ENCODE data around the gene GALNT2.

Gene GALNT2

GRCh38 chr1:230226007-230226800 is 159.2 kb downstream of the GALNT2 start:
- DNase-seq (ENCODE audit: low spot score) (no peak), FAIRE-seq (no peak)

DNA sequence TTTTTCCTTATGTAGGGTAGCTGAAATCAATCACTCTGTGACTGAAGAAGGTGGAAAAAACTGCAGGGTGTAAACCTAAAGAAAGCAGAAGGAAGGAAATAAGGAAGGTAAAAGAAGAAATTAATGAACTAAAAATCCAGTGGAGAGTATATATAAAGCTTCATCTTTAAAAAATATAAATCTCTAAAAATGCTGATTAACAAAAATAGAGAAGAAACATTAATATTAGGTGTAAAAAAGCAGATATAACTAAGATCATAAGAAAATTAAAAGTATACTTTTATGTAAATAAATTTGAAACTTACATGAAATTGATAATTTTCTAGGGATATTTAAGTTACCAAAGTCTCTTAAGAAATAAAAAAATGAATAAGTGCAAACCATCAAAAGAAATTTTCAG is 159.8 kb downstream of the GALNT2 start:
- FAIRE-seq = no peak
- DNase-seq (ENCODE audit: low spot score) = no peak

DNA sequence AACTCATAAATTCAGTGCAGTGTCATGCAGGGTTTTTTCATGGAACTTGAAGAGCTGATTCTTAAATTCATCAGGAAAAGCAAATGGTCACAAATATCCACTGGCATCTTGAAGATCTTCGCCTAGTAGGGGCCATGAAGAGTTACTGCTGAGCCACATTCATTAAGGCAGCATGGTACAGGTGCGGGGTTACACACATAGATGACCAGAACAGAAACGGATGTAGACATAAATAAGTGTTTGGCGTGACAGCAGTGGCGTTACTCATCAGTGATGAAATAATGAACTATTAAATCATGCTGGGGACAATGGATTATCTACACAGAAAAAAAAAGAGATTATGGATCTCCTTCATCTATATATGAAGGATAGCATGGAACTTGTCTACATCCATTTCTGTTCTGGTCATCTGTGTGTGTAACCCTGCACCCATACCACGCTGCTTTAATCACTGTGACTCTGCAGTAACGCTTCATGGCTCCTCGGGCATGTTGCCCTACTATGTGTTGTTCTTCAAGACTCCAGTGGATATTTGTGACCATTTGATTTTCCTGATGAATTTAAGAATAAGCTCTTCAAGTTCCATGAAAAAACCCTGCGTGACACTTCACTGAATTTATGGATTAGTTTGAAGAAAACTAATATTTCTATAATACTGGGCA is 161.3 kb downstream of the GALNT2 start:
- no peak for FAIRE-seq
- no peak for DNase-seq (ENCODE audit: low spot score)

DNA sequence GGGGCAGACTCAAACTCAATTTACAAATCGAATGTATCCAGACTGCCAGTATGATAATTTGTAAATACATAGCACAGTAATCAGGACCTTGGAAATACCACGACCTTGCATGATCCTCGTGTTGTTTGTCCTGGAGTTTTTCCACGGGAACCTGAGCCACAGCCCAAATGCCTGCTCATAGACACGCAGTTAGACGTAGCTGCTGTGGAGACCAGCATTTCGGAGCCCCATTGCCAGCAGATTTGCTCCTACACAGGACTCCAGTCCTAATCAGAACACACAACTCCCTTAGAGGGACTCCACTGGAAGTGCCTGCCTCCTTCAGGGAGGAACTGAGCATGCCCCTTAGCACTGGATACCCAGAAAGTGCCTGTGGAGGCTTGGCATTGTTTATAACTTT is 163.2 kb downstream of the GALNT2 start:
- DNase-seq (ENCODE audit: low spot score) (no peak), FAIRE-seq (no peak)

DNA sequence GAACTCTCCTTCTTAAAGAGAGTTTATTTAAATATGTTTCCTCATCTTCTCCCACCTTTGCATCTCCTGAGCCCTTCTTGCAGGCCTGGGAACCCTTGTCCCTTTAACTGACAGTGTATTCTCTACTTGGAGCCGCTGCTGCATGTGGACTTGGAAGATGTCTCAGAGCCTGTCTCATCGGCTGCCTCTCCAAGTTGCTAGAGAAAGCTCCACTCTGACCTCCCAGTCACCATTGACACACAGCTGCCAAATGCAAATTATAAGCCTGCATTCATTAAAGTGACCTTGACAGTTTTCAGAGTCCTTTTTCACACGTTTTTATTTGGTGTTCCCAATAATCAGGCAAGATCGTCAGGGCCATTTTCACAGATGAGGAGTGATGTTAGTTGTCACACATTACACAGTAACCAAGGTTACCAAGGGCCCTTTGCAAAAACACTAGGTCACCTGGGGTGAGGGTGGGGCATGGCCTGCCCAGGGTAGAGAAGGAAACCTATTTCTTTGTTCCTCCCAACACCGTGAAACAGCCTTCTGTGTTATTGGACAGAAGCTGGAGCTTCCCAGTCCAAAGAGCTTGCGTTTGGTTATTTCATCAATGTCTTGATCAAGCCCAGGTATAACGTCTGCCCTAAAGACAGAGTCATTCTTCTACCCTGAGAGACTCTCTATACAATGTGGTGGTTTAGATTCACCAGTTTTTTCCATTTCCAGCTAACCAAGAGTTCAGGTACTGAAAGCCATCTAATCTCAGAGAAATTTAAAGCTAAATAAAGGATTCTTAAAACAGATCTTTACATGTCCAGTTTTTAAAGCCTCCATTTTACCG is 164.1 kb downstream of the GALNT2 start:
- FAIRE-seq (no peak), DNase-seq (ENCODE audit: low spot score) (no peak)

- FAIRE-seq (no peak), DNase-seq (ENCODE audit: low spot score) (no peak)
Measured at GRCh38 chr1:230231774-230232145, 164.7 kb downstream of the GALNT2 start.

GRCh38 chr1:230232371-230232771 is 165.3 kb downstream of the GALNT2 start:
- DNase-seq (ENCODE audit: low spot score) (no peak), FAIRE-seq (no peak)

DNA sequence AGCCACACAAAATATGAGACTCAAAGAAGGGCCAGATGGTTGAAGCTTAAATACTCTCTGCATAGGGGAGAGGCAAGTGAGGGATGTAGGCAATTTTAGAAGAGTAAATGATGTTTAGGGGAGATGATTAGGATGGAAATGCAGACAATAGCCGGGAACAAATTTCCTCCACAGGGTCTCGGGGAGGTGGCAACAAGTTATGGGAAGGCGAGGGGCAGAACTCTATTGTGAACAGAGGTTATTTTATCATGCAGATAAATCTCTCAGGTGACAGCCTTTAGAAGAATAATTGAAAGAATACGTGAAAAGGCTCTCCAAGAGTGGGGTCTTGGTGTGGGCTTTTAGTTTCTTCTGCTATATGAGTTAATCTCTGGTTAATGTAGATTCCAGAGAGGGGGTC is 166.7 kb downstream of the GALNT2 start:
- DNase-seq (ENCODE audit: low spot score) (no peak), FAIRE-seq (no peak)

GRCh38 chr1:230235876-230236275 is 168.8 kb downstream of the GALNT2 start:
- peak; percentile 35 for FAIRE-seq
- no peak for DNase-seq (ENCODE audit: low spot score)

- FAIRE-seq = no peak
- no peak for DNase-seq (ENCODE audit: low spot score)
Measured at GRCh38 chr1:230236301-230237008, 169.4 kb downstream of the GALNT2 start.

GRCh38 chr1:230237009-230237370 is 170.0 kb downstream of the GALNT2 start:
- DNase-seq (ENCODE audit: low spot score) = no peak
- FAIRE-seq = no peak

- DNase-seq (ENCODE audit: low spot score) (no peak), FAIRE-seq (peak; percentile 84)
Measured at GRCh38 chr1:230237805-230238204, 170.8 kb downstream of the GALNT2 start.

DNA sequence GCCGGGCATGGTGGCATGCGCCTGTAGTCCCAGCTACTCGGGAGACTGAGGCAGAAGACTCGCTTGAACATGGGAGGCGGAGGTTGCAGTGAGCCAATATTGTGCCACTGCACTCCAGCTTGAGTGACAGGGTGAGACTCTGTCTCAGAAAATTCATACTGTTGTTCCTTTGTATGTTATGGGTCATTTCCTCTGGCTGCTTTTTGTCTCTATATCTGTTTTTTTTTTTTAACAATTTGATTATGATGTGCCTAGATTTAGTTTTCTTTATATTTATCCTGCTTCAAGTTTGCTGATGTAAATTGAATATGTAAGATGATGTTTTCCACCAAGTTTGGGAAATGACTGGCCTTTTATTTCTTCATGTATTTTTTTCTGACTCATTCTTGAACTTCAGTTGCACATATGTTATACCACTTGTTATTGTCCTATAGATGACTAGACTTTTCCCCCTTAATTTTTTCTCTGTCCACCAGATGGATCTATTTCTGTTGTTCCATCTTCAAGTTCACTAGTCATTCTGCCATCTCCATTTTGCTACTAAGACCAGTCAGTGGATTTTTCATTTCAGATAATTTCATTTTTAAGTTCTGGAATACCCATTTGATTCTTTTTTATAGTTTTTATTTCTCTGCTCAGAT is 173.5 kb downstream of the GALNT2 start:
- no peak for DNase-seq (ENCODE audit: low spot score)
- FAIRE-seq = no peak

DNA sequence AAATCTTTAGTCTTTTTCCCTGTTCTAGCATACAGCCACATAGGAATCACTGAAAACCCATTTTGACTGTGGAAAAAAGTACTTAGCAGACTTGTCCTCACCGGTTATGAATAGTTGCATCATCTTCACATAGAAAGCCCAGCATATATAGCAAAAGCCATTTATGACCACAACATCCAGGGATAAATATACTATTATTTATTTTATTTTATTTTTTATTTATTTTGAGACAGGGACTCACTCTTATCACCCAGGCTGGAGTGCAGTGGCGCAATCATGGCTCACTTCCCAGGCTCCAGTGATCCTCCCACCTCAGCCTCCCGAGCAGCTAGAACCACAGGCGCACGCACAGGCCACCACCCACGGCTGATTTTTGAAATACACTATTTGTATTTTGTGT is 175.3 kb downstream of the GALNT2 start:
- FAIRE-seq = no peak
- no peak for DNase-seq (ENCODE audit: low spot score)

- no peak for FAIRE-seq
- DNase-seq (ENCODE audit: low spot score) = no peak
Measured at GRCh38 chr1:230243146-230243545, 176.1 kb downstream of the GALNT2 start.

- no peak for DNase-seq (ENCODE audit: low spot score)
- no peak for FAIRE-seq
Measured at GRCh38 chr1:230243583-230244353, 176.7 kb downstream of the GALNT2 start.

- DNase-seq (ENCODE audit: low spot score) (no peak), FAIRE-seq (no peak)
Measured at GRCh38 chr1:230246551-230246950, 179.5 kb downstream of the GALNT2 start.

DNA sequence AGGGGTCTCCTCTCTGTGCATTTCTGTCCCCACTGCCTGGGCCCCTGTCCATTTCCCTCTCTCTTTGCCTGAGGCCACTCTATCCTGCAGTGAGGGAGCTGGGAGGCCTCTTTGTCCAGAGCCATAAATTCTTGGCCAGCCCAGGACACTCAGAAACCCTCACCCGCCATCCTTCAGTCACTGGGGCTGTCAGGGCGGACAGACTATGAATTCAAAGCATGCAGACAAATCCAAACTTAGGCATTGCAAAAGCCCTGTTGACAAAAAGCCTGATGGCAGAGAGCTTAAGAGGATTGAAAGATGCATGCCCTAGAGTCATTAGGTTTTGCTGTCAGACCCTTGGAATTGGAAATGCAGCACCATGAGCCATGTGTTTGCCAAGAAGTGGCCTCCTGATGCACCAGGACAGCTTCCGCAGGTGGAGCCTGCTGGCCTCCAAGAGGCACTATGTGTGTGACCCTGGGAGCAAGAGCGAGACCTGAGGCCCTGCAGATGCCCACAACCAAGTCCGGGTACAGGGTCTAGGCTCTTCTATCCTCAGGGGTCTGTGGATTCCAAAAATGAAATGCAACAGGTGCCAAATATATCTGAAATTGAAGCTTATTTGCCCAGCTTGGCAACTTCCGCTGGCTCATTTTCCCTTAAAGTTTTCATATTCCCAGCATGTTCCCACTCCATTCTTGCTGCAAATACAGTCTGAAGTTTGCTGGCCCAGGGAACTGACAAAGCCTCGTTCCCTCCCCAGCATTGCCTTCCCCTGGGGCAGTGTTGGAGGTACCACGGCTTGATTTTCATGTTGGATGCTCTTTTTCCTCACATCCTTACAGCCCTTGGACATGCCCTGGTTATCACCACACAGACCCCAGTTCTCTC is 181.2 kb downstream of the GALNT2 start:
- DNase-seq (ENCODE audit: low spot score) (no peak), FAIRE-seq (no peak)

DNA sequence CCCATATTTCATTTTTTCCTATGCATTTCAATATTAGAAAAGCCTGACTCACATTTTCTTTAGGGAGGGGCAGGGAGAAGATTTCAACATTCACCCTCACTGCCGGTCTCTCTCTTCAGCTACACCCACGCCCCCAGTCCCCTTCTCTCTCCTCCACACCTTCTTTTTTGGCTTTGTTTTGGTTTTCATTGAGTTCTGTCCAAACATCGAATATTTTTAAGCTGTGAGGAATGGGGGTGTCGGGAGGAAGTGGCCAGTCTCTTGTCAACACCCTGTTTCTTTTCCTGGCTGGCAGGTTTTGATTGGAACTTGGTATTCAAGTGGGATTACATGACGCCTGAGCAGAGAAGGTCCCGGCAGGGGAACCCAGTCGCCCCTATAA is 181.8 kb downstream of the GALNT2 start:
- no peak for FAIRE-seq
- DNase-seq (ENCODE audit: low spot score) = no peak

Measured in urothelium cell line (cell line).